Testis (tissue), 3 donors: ENCODE data around the gene MIX23. TPM values are rescaled to one million over a fixed set of nuclear protein-coding genes. Genes with fewer than 3 reads are reported as not detected.

Experiments
- DNase-seq: peaks from one replicate; pipeline ENCODE4 v3.0.0-alpha.2; 2019
- H3K27ac ChIP-seq, 2 donors: fragments of 200-600 bp; sonication (generic); one replicate each; pipeline ENCODE4 v1.5.1; 2019
- H3K27me3 ChIP-seq: fragments of 200-600 bp; sonication (generic); one replicate; pipeline ENCODE4 v1.5.1; 2019
- H3K36me3 ChIP-seq: fragments of 200-600 bp; sonication (generic); one replicate; pipeline ENCODE4 v1.5.1; 2017; ENCODE audit warnings: low read depth; ENCODE audit errors: missing control alignments
- H3K4me1 ChIP-seq: fragments of 200-600 bp; sonication (generic); one replicate; pipeline ENCODE4 v1.5.1; 2019
- H3K4me3 ChIP-seq, 2 donors: fragments of 200-600 bp; sonication (generic); one replicate each; pipeline ENCODE4 v1.5.1; 2017 to 2019
- H3K9me3 ChIP-seq: fragments of 200-600 bp; sonication (generic); one replicate; pipeline ENCODE4 v1.5.1; 2017
- CTCF ChIP-seq, 3 experiments: fragments of 450-650 bp in 2 of 3; fragments of 200-600 bp in 1 of 3; sonication (generic) in 1 of 3; IDR thresholded peaks; one replicate each; pipeline ENCODE4 v1.5.1; 2016 to 2019; ENCODE audit warnings: antibody characterized with exemption in 3 of 3, mild to moderate bottlenecking in 2 of 3, moderate library complexity in 1 of 3
- POLR2A ChIP-seq: fragments of 450-650 bp; IDR thresholded peaks from one replicate; pipeline ENCODE4 v1.6.1; 2017; ENCODE audit warnings: antibody characterized with exemption, mild to moderate bottlenecking, moderate library complexity
- WGBS, 2 donors: methylation state at CpG; one replicate each; pipeline ENCODE4 v1.1.5; 2018; 5-methylcytosine and 5-hydroxymethylcytosine counted together
- intact Hi-C: fragments of 100-400 bp; cut with DNase I; formaldehyde crosslinking; loops from one replicate; pipeline ENCODE4 v1.15.1; 2023; ENCODE audit warnings: low total_unique reads
- polyA plus RNA-seq: library from polyadenylated mRNA; stranded (reverse); fragments of 350-450 nt; fragmentation: Illumina TruSeq; extraction: RNeasy Lipid Tissue Mini Kit (QIAGEN cat#74804); gene quantifications from one replicate; pipeline ENCODE4 v1.2.3, GENCODE V29; 2014; ENCODE audit warnings: low read depth, low replicate concordance; ENCODE audit not compliant: insufficient read depth
- total RNA-seq, 2 donors: library from RNA; depleted of rRNA; stranded (reverse); fragments of >200 nt; gene quantifications; one replicate each; pipeline ENCODE4 v1.2.3, GENCODE V29; 2016

MIX23 gene
- total and polyA plus RNA-seq, 3 donors from 2014 or later = 19.3 to 21.0 (median 19.9) TPM

GRCh38 chr3:122421101-122421500 is 38.1 kb upstream of the MIX23 start:
- 80% methylated on average over 4 of the region's 4 CpGs for WGBS, 2 donors
- H3K27me3 ChIP-seq = no peaks in the 10 kb centered on the region
- TF ChIP-seq CTCF (IDR thresholded peaks at IDR 0.05) (no peak), POLR2A (no peak)
- no peak overlapping the region for H3K27ac ChIP-seq
- H3K4me1 ChIP-seq = peaks cover 6% of the 10 kb centered on the region
- intact Hi-C loops = no loop called here
- H3K9me3 ChIP-seq = no peaks in the 10 kb centered on the region
- DNase-seq = no peak
- H3K36me3 ChIP-seq = no peaks in the 10 kb centered on the region
- H3K4me3 ChIP-seq = no peak overlapping the region

- Histone ChIP-seq H3K27ac (peak overlapping the region; percentile 61 to 91), H3K4me3 (peak overlapping the region; percentile 73 to 78), H3K27me3 (no peaks in the 10 kb centered on the region), H3K9me3 (no peaks in the 10 kb centered on the region), H3K4me1 (peaks cover 16% of the 10 kb centered on the region), H3K36me3 (no peaks in the 10 kb centered on the region)
- WGBS, 2 donors = 28 to 35% methylated on average over 14 of the region's 14 CpGs
- TF ChIP-seq POLR2A (no peak), CTCF (IDR thresholded peaks at IDR 0.05) (no peak)
- DNase-seq = no peak
- intact Hi-C loops = no loop called here
These were observed 33.9 kb upstream of the MIX23 start for GRCh38 chr3:122416966-122417365.

GRCh38 chr3:122415762-122416654 is 33.0 kb upstream of the MIX23 start, which contains the start of gene WDR5B:
Gene WDR5B, minus strand, starts transcription at chr3:122416062. Its CDS starts 534 bp downstream, at chr3:122415528.
- Histone ChIP-seq H3K4me3 (peak within 1 kb of the TSS; percentile 73 to 78), H3K36me3 (no peaks in the 10 kb centered on the region), H3K27me3 (no peaks in the 10 kb centered on the region), H3K9me3 (no peaks in the 10 kb centered on the region), H3K4me1 (peaks cover 16% of the 10 kb centered on the region), H3K27ac (peak within 1 kb of the TSS; percentile 61 to 91)
- intact Hi-C loops = no loop called here
- DNase-seq = peak; percentile 97
- TF ChIP-seq POLR2A (peak; percentile 58), CTCF (IDR thresholded peaks at IDR 0.05) (peak in 1 of 3 experiments; percentile 19)
- WGBS, 2 donors = 1% methylated on average over 39 to 48 of the region's 48 CpGs

GRCh38 chr3:122415104-122415744 is 32.2 kb upstream of the MIX23 start:
- intact Hi-C loops = no loop called here
- TF ChIP-seq POLR2A (no peak), CTCF (IDR thresholded peaks at IDR 0.05) (no peak)
- peak overlapping the region; percentile 61 to 91 for H3K27ac ChIP-seq
- H3K4me1 ChIP-seq = peaks cover 16% of the 10 kb centered on the region
- 16 to 19% methylated on average over 8 to 10 of the region's 10 CpGs for WGBS, 2 donors
- peak; percentile 50 for DNase-seq
- H3K27me3 ChIP-seq = no peaks in the 10 kb centered on the region
- H3K4me3 ChIP-seq = peak overlapping the region; percentile 73 to 78
- H3K36me3 ChIP-seq = no peaks in the 10 kb centered on the region
- no peaks in the 10 kb centered on the region for H3K9me3 ChIP-seq
